ENCODE measurements around the gene LEFTY1. TPM values are rescaled to one million over a fixed set of nuclear protein-coding genes. Genes with fewer than 3 reads are reported as not detected.

Gene LEFTY1
- total RNA-seq, 1 donor: not detected

DNA sequence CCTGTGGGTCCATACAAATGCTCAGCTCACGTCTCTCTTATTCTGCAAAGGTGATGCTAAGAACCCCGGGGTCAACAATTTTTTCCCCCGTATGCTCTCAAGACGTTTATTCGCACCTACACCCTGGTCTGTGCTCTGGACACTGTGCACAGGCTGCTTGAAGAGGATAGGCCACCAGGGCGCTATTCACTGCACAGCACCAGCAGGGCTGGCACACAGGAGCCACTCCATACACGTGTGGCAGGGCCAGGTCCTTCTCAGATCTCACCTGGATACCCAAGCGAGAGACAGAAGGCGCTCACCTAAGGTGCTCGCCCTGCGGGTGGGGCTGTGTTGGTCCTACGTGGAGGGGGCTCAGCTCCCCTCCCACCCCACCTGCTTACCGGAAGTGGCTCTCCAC is 23.4 kb downstream of the LEFTY1 start:
- no peak for DNase-seq (ENCODE audit: insufficient read length, low spot score, missing footprints)
- H3K27ac ChIP-seq (ENCODE audit: low read depth, low read length): peak overlapping the region; percentile 51
- H3K4me1 ChIP-seq (ENCODE audit: insufficient read depth, low read length): peaks cover 24% of the 10 kb centered on the region
- no peak overlapping the region for H2AFZ ChIP-seq (ENCODE audit: low read length)
- H3K4me3 ChIP-seq (ENCODE audit: insufficient read depth, low read length): no peak overlapping the region
- no peaks in the 10 kb centered on the region for H3K79me2 ChIP-seq (ENCODE audit: insufficient read depth, low read length)
- H3K4me2 ChIP-seq (ENCODE audit: insufficient read depth, low read length): peak overlapping the region; percentile 36
- H3K27me3 ChIP-seq (ENCODE audit: insufficient read depth, low read length): no peaks in the 10 kb centered on the region
- peaks cover 21% of the 10 kb centered on the region for H4K20me1 ChIP-seq (ENCODE audit: insufficient read depth, low read length)
- peaks cover 38% of the 10 kb centered on the region for H3K36me3 ChIP-seq (ENCODE audit: insufficient read depth, low read length)
- TF ChIP-seq CTCF (IDR thresholded peaks at IDR 0.05; ENCODE audit: extremely low read depth, low read depth, low read length): no peak
- no peaks in the 10 kb centered on the region for H3K9me3 ChIP-seq (ENCODE audit: low read depth, low read length)

DNA sequence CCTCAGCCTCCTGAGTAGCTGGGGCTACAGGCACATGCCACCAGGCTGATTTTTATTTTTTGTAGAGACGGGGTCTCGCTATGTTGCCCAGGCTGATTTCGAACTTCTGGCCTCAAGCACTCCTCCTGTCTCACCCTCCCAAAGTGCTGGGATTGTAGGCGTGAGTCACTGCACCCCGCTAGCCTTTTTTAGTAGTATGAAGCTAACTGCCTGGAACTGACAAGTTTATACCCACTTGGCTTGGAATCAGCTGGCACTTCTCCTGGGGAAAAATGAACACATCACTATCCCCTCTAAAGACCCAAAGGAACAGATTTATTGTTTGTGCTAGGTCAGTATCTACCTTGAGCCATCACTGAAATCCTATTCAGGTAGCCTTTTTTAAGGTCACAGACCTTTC is 25.8 kb downstream of the LEFTY1 start:
- DNase-seq (ENCODE audit: insufficient read length, low spot score, missing footprints): peak; percentile 82

GRCh38 chr1:225862581-225862950 is 26.4 kb downstream of the LEFTY1 start:
- no peaks in the 10 kb centered on the region for H3K9me3 ChIP-seq (ENCODE audit: low read depth, low read length)
- H3K4me2 ChIP-seq (ENCODE audit: insufficient read depth, low read length): no peak overlapping the region
- peaks cover 46% of the 10 kb centered on the region for H3K36me3 ChIP-seq (ENCODE audit: insufficient read depth, low read length)
- no peak overlapping the region for H2AFZ ChIP-seq (ENCODE audit: low read length)
- no peaks in the 10 kb centered on the region for H3K79me2 ChIP-seq (ENCODE audit: insufficient read depth, low read length)
- DNase-seq (ENCODE audit: insufficient read length, low spot score, missing footprints): peak; percentile 42
- H3K4me1 ChIP-seq (ENCODE audit: insufficient read depth, low read length): peaks cover 24% of the 10 kb centered on the region
- H4K20me1 ChIP-seq (ENCODE audit: insufficient read depth, low read length): peaks cover 21% of the 10 kb centered on the region
- TF ChIP-seq CTCF (IDR thresholded peaks at IDR 0.05; ENCODE audit: extremely low read depth, low read depth, low read length): no peak
- no peak overlapping the region for H3K4me3 ChIP-seq (ENCODE audit: insufficient read depth, low read length)
- no peak overlapping the region for H3K27ac ChIP-seq (ENCODE audit: low read depth, low read length)
- no peaks in the 10 kb centered on the region for H3K27me3 ChIP-seq (ENCODE audit: insufficient read depth, low read length)

More for the DNA sequence above, 25.8 kb downstream of the LEFTY1 start:
- Histone ChIP-seq H3K4me1 (ENCODE audit: insufficient read depth, low read length) (peaks cover 24% of the 10 kb centered on the region), H3K4me2 (ENCODE audit: insufficient read depth, low read length) (no peak overlapping the region), H3K9me3 (ENCODE audit: low read depth, low read length) (no peaks in the 10 kb centered on the region), H3K79me2 (ENCODE audit: insufficient read depth, low read length) (no peaks in the 10 kb centered on the region), H2AFZ (ENCODE audit: low read length) (no peak overlapping the region), H3K27me3 (ENCODE audit: insufficient read depth, low read length) (no peaks in the 10 kb centered on the region), H3K36me3 (ENCODE audit: insufficient read depth, low read length) (peaks cover 44% of the 10 kb centered on the region), H3K4me3 (ENCODE audit: insufficient read depth, low read length) (no peak overlapping the region), H3K27ac (ENCODE audit: low read depth, low read length) (no peak overlapping the region), H4K20me1 (ENCODE audit: insufficient read depth, low read length) (peaks cover 21% of the 10 kb centered on the region)
- TF ChIP-seq CTCF (IDR thresholded peaks at IDR 0.05; ENCODE audit: extremely low read depth, low read depth, low read length): no peak

- Histone ChIP-seq H3K9me3 (ENCODE audit: low read depth, low read length) (no peaks in the 10 kb centered on the region), H3K4me3 (ENCODE audit: insufficient read depth, low read length) (no peak overlapping the region), H3K79me2 (ENCODE audit: insufficient read depth, low read length) (no peaks in the 10 kb centered on the region), H3K4me1 (ENCODE audit: insufficient read depth, low read length) (peaks cover 24% of the 10 kb centered on the region), H3K27me3 (ENCODE audit: insufficient read depth, low read length) (no peaks in the 10 kb centered on the region), H3K36me3 (ENCODE audit: insufficient read depth, low read length) (peaks cover 47% of the 10 kb centered on the region), H3K4me2 (ENCODE audit: insufficient read depth, low read length) (no peak overlapping the region), H3K27ac (ENCODE audit: low read depth, low read length) (no peak overlapping the region), H2AFZ (ENCODE audit: low read length) (no peak overlapping the region), H4K20me1 (ENCODE audit: insufficient read depth, low read length) (peaks cover 21% of the 10 kb centered on the region)
- no peak for TF ChIP-seq CTCF (IDR thresholded peaks at IDR 0.05; ENCODE audit: extremely low read depth, low read depth, low read length)
- DNase-seq (ENCODE audit: insufficient read length, low spot score, missing footprints): peak; percentile 23
Measured at GRCh38 chr1:225861834-225862580, 26.9 kb downstream of the LEFTY1 start.

Data from osteoblast (primary cell).